GM12864 (cell line): Measurements from ENCODE around the gene DBP.

Experiments used
- DNase-seq: peaks from one replicate; pipeline ENCODE4 v3.0.0-alpha.2; 2011; ENCODE audit warnings: low read depth
- H3K4me3 ChIP-seq: 2 replicates; pipeline ENCODE4 v1.5.1; 2011; ENCODE audit warnings: mild to moderate bottlenecking, low read depth, low read length, control low read depth
- TF ChIP-seq, protein P1 (sequence below): IDR thresholded peaks from 2 replicates; pipeline ENCODE4 v1.5.1; 2011; ENCODE audit warnings: low read depth, mild to moderate bottlenecking, moderate library complexity, low read length, control low read depth, inconsistent platforms; ENCODE audit errors: missing control alignments

DBP gene

DNA sequence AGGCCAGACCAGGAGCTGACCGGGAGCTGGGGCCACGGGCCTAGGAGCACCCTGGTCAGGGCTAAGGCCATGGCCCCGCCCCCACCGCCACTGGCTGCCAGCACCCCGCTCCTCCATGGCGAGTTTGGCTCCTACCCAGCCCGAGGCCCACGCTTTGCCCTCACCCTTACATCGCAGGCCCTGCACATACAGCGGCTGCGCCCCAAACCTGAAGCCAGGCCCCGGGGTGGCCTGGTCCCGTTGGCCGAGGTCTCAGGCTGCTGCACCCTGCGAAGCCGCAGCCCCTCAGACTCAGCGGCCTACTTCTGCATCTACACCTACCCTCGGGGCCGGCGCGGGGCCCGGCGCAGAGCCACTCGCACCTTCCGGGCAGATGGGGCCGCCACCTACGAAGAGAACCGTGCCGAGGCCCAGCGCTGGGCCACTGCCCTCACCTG, 11.3 kb downstream of the DBP start:
- TF ChIP-seq, protein P1, sequence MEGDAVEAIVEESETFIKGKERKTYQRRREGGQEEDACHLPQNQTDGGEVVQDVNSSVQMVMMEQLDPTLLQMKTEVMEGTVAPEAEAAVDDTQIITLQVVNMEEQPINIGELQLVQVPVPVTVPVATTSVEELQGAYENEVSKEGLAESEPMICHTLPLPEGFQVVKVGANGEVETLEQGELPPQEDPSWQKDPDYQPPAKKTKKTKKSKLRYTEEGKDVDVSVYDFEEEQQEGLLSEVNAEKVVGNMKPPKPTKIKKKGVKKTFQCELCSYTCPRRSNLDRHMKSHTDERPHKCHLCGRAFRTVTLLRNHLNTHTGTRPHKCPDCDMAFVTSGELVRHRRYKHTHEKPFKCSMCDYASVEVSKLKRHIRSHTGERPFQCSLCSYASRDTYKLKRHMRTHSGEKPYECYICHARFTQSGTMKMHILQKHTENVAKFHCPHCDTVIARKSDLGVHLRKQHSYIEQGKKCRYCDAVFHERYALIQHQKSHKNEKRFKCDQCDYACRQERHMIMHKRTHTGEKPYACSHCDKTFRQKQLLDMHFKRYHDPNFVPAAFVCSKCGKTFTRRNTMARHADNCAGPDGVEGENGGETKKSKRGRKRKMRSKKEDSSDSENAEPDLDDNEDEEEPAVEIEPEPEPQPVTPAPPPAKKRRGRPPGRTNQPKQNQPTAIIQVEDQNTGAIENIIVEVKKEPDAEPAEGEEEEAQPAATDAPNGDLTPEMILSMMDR, result no peak
- DNase-seq, result no peak

GRCh38 chr19:48624791-48625723, 12.1 kb downstream of the DBP start:
- peak overlapping the region; percentile 51; the same call in 1 of the 2 replicates for H3K4me3 ChIP-seq
- no peak for DNase-seq
- TF ChIP-seq, protein P1, result no peak

More for the DNA sequence above, 11.3 kb downstream of the DBP start:
- no peak overlapping the region for H3K4me3 ChIP-seq

- H3K4me3 ChIP-seq, result peak overlapping the region; percentile 51
- peak; percentile 86 for DNase-seq
- TF ChIP-seq, protein P1, result no peak
These were observed 13.0 kb downstream of the DBP start for GRCh38 chr19:48624067-48624594.

DNA sequence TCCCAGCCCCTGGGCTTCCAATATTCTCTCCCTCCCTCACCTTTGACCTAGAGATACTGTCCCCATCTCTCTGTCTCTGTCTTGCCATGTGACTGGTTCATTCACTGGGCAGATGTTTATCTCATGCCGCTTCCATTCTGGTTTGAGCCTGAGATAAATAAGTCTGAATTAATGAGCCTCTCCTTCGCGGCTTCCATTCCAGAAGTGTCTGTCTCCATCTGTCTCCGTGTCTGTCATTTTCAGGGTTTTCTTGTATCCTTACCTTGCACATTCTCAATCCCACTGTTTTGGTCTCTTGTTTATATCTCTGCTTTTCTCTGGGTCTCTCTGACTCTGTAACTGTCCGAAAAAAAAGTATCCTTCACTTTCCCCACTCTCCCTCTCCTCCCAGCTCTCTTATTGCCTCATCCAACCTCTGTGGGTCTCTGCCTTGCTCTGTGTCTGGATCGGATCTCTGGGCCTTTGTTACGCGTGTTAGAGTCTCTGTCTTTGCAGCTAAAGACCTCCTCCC, 13.6 kb downstream of the DBP start:
- no peak for DNase-seq
- peak overlapping the region; percentile 51 for H3K4me3 ChIP-seq
- TF ChIP-seq, protein P1, result no peak

- no peak for DNase-seq
- TF ChIP-seq, protein P1, result no peak
- H3K4me3 ChIP-seq, result peak overlapping the region; percentile 93
These were observed 17.2 kb downstream of the DBP start for GRCh38 chr19:48619692-48620585.

GRCh38 chr19:48618916-48619691, 18.1 kb downstream of the DBP start, which contains the start of the genes RPL18 and SPHK2:
RPL18 (minus strand) TSS chr19:48619178; CDS start chr19:48619143, 35 bp downstream.
SPHK2 (plus strand) TSS chr19:48619506; CDS start chr19:48620515, 1,009 bp downstream.
- TF ChIP-seq, protein P1, result no peak
- H3K4me3 ChIP-seq, result peak within 1 kb of the TSS; percentile 93
- DNase-seq, result peak; percentile 99
